ENCODE results near the gene GOLGA6L9. TPM values are rescaled to one million over a fixed set of nuclear protein-coding genes. Genes with fewer than 3 reads are reported as not detected.
"Not testable (repeated sequence)": the region's sequence is repeated elsewhere in the genome, so short reads cannot be mapped to it uniquely, and the experiment has no call there.

GOLGA6L9 gene, protein sequence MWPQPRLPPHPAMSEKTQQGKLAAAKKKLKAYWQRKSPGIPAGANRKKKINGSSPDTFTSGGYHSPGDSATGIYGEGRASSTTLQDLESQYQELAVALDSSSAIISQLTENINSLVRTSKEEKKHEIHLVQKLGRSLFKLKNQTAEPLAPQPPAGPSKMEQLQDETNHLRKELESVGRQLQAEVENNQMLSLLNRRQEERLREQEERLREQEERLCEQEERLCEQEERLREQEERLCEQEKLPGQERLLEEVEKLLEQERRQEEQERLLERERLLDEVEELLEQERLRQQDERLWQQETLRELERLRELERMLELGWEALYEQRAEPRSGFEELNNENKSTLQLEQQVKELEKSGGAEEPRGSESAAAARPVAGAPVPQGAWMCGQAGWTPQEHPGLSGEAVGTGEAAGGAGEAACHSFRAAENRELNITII
- 10 to 100 TPM in 2 of 4 donors, 1 to 10 TPM in 2; 3.4 to 23.1 (median 11.6) TPM for total RNA-seq

DNA sequence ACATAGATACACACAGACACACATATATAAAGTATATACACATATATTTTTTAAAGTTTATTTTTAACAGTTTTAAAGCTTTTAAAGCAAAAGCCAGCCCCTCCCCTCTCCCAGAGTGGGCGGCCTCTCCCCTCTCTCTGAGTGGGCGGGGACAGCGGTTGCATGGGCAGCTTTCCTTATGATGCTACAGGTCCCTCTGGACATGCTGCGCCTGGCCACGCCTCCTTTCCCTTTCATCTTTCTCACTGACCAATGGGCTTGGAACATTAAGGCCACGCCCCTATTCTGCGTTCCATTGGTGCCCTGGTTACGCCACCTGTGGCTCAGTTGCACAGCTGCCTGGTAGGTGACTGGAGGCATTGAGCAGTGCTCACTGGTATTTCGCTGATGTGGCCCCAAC lies at the start of gene GOLGA6L9:
Gene GOLGA6L9 (plus strand): TSS at position 124 of the 400 bp plus-strand sequence. CDS start 264 bp downstream, at position 388.
- WGBS, 2 donors: 95 to 96% methylated on average over 3 of the region's 9 CpGs
- H3K4me3 ChIP-seq; H3K4me1 ChIP-seq; H3K9me3 ChIP-seq; intact Hi-C loops (cut with DNase I); DNase-seq; H3K27ac ChIP-seq; H3K27me3 ChIP-seq; H3K36me3 ChIP-seq: not testable (repeated sequence)

DNA sequence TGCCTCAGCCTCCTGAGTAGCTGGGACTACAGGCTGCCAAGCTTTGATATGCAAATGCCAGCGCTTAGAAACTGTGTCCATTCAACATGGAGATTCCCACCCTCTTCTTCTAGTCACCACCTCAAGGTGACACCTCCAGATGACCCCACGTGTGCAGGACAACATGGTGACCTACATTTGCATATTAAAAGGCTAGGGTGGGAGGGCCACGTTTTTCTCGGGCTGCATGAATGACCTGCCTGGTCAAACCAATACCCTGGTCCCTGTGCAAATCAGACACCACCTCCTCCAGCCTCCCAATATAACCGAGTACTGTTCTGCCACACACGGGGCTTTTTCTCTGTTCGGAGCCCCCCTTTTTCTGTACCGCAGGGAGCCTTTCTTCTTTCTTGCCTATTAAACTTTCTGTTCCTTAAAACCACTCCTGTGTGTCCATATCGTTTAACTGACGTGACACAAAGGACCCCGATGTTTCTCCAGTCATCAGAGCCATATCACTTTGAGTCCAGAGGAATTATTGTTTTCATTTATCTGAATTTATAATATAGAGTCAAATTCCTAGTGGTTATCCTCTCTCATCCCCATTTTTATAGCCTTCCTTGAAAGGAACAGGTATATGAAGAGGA lies 48.2 kb upstream of the GOLGA6L9 start:
- H3K27me3 ChIP-seq; DNase-seq; intact Hi-C loops (cut with DNase I); H3K4me3 ChIP-seq; H3K36me3 ChIP-seq; H3K27ac ChIP-seq; H3K9me3 ChIP-seq: not testable (repeated sequence)
- H3K4me1 ChIP-seq: peaks cover 0 to 24% (median 4%) of the 10 kb centered on the region in 3 donors
- WGBS, 2 donors: 57 to 81% methylated on average over 11 of the region's 11 CpGs

DNA sequence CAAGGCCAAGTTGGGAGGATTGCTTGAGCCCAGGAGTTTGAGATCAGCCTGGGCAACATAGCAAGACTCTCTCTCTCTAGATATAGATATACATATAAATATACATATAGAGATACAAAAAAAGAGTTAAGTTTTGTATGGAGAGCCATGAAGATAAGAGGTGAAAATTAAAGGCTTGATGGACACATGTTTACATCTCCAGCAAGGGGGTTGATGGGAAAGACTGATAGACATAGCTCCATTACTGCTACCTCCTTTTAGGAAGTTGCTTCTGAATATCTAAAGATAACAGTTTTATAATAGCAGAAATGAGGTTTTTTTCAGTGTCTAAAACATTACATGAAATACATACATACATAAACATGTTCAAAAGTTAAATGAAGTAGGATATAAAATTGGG lies 42.4 kb upstream of the GOLGA6L9 start:
- intact Hi-C loops (cut with DNase I); DNase-seq; H3K27ac ChIP-seq; H3K27me3 ChIP-seq; H3K9me3 ChIP-seq; H3K4me1 ChIP-seq; H3K4me3 ChIP-seq; H3K36me3 ChIP-seq: not testable (repeated sequence)

DNA sequence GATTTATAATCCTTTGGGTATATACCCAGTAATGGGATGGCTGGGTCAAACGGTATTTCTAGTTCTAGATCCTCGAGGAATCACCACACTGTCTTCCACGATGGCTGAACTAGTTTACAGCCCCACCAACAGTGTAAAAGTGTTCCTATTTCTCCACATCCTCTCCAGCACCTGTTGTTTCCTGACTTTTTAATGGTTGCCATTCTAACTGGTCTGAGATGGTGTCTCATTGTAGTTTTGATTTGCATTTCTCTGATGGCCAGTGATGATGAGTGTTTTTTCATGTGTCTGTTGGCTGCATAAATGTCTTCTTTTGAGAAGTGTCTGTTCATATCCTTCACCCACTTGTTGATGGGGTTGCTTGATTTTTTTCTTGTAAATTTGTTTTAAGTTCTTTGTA lies 39.5 kb upstream of the GOLGA6L9 start:
- H3K4me1 ChIP-seq; DNase-seq; H3K9me3 ChIP-seq; intact Hi-C loops (cut with DNase I); H3K36me3 ChIP-seq; H3K27ac ChIP-seq; H3K27me3 ChIP-seq; H3K4me3 ChIP-seq: not testable (repeated sequence)
- 89 to 91% methylated on average over 3 of the region's 3 CpGs for WGBS, 2 donors

DNA sequence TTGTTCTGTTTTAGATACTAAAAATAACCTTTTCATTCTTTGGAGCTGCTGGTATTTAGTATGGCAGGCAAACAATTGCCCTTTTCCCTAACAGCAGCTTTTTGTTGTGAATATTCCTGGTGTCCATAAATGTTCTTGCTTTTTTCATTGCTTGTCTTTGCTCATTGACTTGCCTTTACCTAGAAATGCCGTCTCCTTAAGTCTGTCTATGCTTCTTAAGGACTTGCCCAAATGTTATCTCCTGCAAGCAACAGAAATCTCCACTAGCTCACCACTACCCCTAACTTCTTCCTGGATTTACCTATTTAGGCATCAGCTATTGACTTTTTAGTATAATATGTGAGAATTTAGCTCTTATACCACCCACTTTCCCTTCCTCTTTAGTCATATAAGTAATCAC lies 37.5 kb upstream of the GOLGA6L9 start:
- H3K4me1 ChIP-seq; H3K4me3 ChIP-seq; H3K27ac ChIP-seq; intact Hi-C loops (cut with DNase I); H3K27me3 ChIP-seq; H3K9me3 ChIP-seq; H3K36me3 ChIP-seq; DNase-seq: not testable (repeated sequence)
- 96 to 100% methylated on average over 1 of the region's 1 CpG for WGBS, 2 donors

DNA sequence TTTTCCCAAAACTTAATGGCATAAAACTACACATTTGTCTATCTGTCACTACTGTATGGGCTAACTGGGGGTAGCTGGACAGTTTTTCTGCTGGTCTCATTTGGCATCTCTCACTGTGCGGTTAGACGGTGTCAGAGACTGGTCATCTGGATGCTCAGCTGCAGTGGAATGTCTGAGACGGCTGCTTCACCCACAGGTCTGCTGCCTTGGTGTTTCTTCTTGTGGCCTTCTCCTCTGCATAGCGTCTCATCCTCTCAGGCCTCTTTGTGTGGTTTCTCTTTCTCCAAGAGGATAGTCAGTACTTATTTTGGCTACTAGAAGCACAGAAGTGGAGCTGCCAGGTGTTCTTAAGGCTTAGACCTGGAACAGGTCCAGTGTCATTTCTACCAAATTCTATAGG lies 35.9 kb upstream of the GOLGA6L9 start:
- TF ChIP-seq, protein P1, sequence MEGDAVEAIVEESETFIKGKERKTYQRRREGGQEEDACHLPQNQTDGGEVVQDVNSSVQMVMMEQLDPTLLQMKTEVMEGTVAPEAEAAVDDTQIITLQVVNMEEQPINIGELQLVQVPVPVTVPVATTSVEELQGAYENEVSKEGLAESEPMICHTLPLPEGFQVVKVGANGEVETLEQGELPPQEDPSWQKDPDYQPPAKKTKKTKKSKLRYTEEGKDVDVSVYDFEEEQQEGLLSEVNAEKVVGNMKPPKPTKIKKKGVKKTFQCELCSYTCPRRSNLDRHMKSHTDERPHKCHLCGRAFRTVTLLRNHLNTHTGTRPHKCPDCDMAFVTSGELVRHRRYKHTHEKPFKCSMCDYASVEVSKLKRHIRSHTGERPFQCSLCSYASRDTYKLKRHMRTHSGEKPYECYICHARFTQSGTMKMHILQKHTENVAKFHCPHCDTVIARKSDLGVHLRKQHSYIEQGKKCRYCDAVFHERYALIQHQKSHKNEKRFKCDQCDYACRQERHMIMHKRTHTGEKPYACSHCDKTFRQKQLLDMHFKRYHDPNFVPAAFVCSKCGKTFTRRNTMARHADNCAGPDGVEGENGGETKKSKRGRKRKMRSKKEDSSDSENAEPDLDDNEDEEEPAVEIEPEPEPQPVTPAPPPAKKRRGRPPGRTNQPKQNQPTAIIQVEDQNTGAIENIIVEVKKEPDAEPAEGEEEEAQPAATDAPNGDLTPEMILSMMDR (IDR thresholded peaks at IDR 0.05): no peak
- TF ChIP-seq POLR2A (IDR thresholded peaks at IDR 0.05): no peak
- intact Hi-C loops (cut with DNase I): no loop called here
- 94 to 98% methylated on average over 4 of the region's 4 CpGs for WGBS, 2 donors
- H3K9me3 ChIP-seq: no peaks in the 10 kb centered on the region
- H3K4me3 ChIP-seq: no peak overlapping the region
- no peak for DNase-seq
- H3K27ac ChIP-seq: no peak overlapping the region
- no peaks in the 10 kb centered on the region for H3K36me3 ChIP-seq
- H3K27me3 ChIP-seq: no peaks in the 10 kb centered on the region
- H3K4me1 ChIP-seq: peaks cover 0 to 6% (median 0%) of the 10 kb centered on the region in 3 donors

DNA sequence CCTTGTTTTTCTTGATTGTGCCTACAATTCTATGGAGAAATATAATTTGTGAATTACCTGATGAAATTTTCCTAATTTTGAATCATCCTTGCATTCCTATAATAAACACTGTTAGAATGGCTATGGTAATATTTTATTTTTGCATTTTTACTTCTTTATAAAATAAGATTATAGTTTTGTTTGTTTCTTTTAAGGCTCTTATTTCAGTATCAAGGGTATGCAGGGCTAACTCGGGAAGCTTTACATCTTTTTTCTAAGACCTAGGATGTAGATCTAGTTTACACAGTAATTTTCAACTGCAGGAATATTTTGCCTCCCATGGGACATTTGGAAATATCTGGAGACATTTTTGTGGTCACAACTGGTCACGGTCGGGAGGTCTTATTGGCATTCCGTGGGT lies 33.8 kb upstream of the GOLGA6L9 start:
- H3K4me1 ChIP-seq; H3K27ac ChIP-seq; H3K27me3 ChIP-seq; H3K36me3 ChIP-seq; DNase-seq; H3K4me3 ChIP-seq; intact Hi-C loops (cut with DNase I); H3K9me3 ChIP-seq: not testable (repeated sequence)
- 71 to 75% methylated on average over 1 of the region's 4 CpGs for WGBS, 2 donors

DNA sequence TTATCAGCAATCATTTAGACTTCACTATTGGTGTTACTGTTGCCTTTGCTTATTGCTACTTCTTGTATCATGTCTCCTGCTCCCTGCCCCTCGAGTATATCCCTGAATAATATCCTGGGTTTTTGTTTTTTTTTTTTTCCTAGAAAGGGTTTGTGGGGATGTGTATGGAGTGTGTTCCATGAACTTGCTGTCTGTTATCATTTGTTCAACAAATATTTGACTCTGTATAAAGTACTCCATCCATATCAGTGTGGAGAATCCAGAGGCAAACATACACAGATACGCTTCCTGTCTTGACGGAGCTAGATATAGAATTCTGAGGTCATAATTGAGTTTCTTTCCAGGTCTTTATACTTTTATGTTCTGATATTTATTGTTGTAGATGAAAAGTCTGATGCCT lies 31.8 kb upstream of the GOLGA6L9 start:
- Histone ChIP-seq H3K27ac (no peak overlapping the region), H3K27me3 (no peaks in the 10 kb centered on the region), H3K4me1 (no peaks in the 10 kb centered on the region), H3K9me3 (no peaks in the 10 kb centered on the region), H3K36me3 (no peaks in the 10 kb centered on the region), H3K4me3 (no peak overlapping the region)
- intact Hi-C loops (cut with DNase I): no loop called here
- TF ChIP-seq POLR2A (IDR thresholded peaks at IDR 0.05): no peak
- TF ChIP-seq, protein P1 (IDR thresholded peaks at IDR 0.05): no peak
- 84 to 90% methylated on average over 3 of the region's 3 CpGs for WGBS, 2 donors
- DNase-seq: no peak
